OCI-LY1 (cell line): ENCODE measurements around the gene SYK.

Experiments used
- CTCF ChIP-seq: fragments of 200-600 bp; sonication (generic), shearing (Covaris generic); IDR thresholded peaks from 2 replicates; pipeline ENCODE4 v1.5.1; 2017; ENCODE audit warnings: mild to moderate bottlenecking, antibody characterized with exemption, low read length, moderate library complexity, mixed read lengths
- EZH2 ChIP-seq: fragments of 200-600 bp; sonication (generic), shearing (Covaris generic); IDR thresholded peaks from 2 replicates; pipeline ENCODE4 v1.8.0; 2017; ENCODE audit warnings: borderline replicate concordance, mixed run types, mild to moderate bottlenecking, antibody characterized with exemption, low read length, moderate library complexity, mixed read lengths

GRCh38 chr9:90942555-90942954 is 140.9 kb downstream of the SYK start:
- TF ChIP-seq EZH2 (no peak), CTCF (no peak)
